HEK293T (cell line): ENCODE data around the gene HLA-E.

Experiments used
- BHLHE40 ChIP-seq: fragments of 450-650 bp; IDR thresholded peaks from 2 replicates; pipeline ENCODE4 v1.6.1; 2016; ENCODE audit warnings: mild to moderate bottlenecking, moderate library complexity, borderline replicate concordance
- FOXA1 ChIP-seq: fragments of 450-650 bp; IDR thresholded peaks from 2 replicates; pipeline ENCODE4 v1.6.1; 2016; ENCODE audit warnings: mild to moderate bottlenecking
- FOXM1 ChIP-seq: fragments of 450-650 bp; IDR thresholded peaks from 2 replicates; pipeline ENCODE4 v1.6.1; 2017; ENCODE audit warnings: mild to moderate bottlenecking, borderline replicate concordance
- HDGF ChIP-seq: fragments of 450-650 bp; IDR thresholded peaks from 2 replicates; pipeline ENCODE4 v1.6.1; 2017; ENCODE audit warnings: antibody characterized with exemption, borderline replicate concordance
- LEF1 ChIP-seq: fragments of 450-650 bp; IDR thresholded peaks from 2 replicates; pipeline ENCODE4 v1.6.1; 2017; ENCODE audit warnings: mild to moderate bottlenecking, borderline replicate concordance
- NFRKB ChIP-seq: fragments of 450-650 bp; IDR thresholded peaks from 2 replicates; pipeline ENCODE4 v1.6.1; 2016; ENCODE audit warnings: mild to moderate bottlenecking, moderate library complexity
- SP1 ChIP-seq: fragments of 450-650 bp; IDR thresholded peaks from 2 replicates; pipeline ENCODE4 v1.6.1; 2017
- SUZ12 ChIP-seq: fragments of 450-650 bp; IDR thresholded peaks from 2 replicates; pipeline ENCODE4 v1.6.1; 2016; ENCODE audit warnings: mild to moderate bottlenecking
- ZNF384 ChIP-seq: fragments of 450-650 bp; IDR thresholded peaks from 2 replicates; pipeline ENCODE4 v1.6.1; 2016
- TF ChIP-seq, protein P1 (sequence below): fragments of 450-650 bp; IDR thresholded peaks from 2 replicates; pipeline ENCODE4 v1.6.1; 2016

DNA sequence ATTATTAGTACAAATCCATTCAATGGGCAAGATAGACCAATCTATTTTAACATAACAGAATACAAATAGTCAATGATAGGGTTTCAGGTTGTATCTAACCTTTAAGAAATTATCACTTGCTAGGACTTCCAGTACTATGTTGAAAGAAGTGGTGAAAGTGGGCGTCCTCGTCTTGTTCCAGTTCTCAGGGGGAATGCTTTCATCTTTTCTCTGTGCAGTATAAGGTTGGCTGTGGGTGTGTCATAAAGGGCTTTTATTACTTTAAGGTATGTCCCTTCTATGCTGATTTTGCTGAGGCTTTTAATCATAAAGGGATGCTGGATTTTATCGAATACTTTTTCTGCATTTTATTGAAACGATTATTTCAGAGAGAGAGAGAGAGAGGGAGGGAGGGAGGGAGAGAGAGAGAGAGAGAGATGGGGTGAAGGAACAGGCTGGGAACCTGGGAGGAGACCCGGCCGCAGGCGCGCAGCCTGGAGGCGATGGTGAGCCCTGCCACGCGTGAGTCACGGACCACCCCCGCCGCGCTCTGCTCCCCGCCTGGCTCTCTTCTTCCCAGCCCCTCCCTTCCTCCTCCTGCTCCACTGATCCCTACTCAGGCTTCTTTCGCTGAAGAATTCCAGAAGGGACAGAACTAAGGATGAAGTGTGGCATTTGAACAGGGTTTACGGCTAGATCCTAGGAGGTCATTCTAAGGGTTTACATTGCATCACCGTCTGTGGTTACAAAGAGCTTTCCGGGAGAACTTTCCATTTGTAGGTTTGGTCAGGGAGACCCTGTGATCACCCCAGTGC is 45.5 kb upstream of the HLA-E start:
- no peak for TF ChIP-seq SP1
- no peak for TF ChIP-seq HDGF
- TF ChIP-seq ZNF384 = no peak
- no peak for TF ChIP-seq FOXA1
- no peak for TF ChIP-seq SUZ12
- TF ChIP-seq NFRKB = no peak
- TF ChIP-seq LEF1 = no peak
- no peak for TF ChIP-seq BHLHE40
- TF ChIP-seq FOXM1 = no peak
- TF ChIP-seq, protein P1, sequence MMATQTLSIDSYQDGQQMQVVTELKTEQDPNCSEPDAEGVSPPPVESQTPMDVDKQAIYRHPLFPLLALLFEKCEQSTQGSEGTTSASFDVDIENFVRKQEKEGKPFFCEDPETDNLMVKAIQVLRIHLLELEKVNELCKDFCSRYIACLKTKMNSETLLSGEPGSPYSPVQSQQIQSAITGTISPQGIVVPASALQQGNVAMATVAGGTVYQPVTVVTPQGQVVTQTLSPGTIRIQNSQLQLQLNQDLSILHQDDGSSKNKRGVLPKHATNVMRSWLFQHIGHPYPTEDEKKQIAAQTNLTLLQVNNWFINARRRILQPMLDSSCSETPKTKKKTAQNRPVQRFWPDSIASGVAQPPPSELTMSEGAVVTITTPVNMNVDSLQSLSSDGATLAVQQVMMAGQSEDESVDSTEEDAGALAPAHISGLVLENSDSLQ = no peak
